SK-N-SH (cell line): ENCODE data around the gene PABPN1. TPM values are rescaled to one million over a fixed set of nuclear protein-coding genes. Genes with fewer than 3 reads are reported as not detected.

ENCODE experiments used
- CTCF ChIA-PET: fragments of 300-600, 350-600 bp; formaldehyde crosslinking; extraction: SDS; loops from one replicate; lab custom pipeline; 2021; lab: Yijun Ruan, JAX
- POLR2A ChIA-PET: fragments of 350-600 bp; sonication (Branson Sonifier 250); formaldehyde crosslinking; extraction: SDS; loops from one replicate; lab custom pipeline; 2020; ENCODE audit warnings: antibody characterized with exemption, inconsistent platforms; lab: Yijun Ruan, JAX
- DNase-seq: peaks from one replicate; pipeline ENCODE4 v3.0.0; 2012
- H2AFZ ChIP-seq: fragments of 200-600 bp; sonication (generic); 2 replicates; pipeline ENCODE4 v1.8.1; 2016; ENCODE audit warnings: antibody characterized with exemption, mild to moderate bottlenecking, low read depth
- H3F3A ChIP-seq: fragments of 200-600 bp; sonication (generic); replicated peaks from 2 replicates; pipeline ENCODE3; 2016; ENCODE audit warnings: antibody characterized with exemption, mild to moderate bottlenecking; ENCODE audit not compliant: insufficient read depth
- H3K27ac ChIP-seq, 2 experiments: fragments of 200-500 bp in 1 of 2; fragments of 200-600 bp in 1 of 2; sonication (Bioruptor generic) in 1 of 2; sonication (generic), shearing (Covaris generic) in 1 of 2; 2 replicates each; pipeline versions ENCODE4 v1.5.1 to v1.6.1; 2014 to 2016; ENCODE audit warnings: low read depth in 2 of 2, inconsistent platforms in 1 of 2, low read length in 1 of 2, mild to moderate bottlenecking in 1 of 2, mixed read lengths in 1 of 2
- H3K27me3 ChIP-seq: fragments of 200-600 bp; sonication (generic), shearing (Covaris generic); 2 replicates; pipeline ENCODE4 v1.6.1; 2016; ENCODE audit warnings: mixed run types; ENCODE audit not compliant: insufficient read depth
- H3K36me3 ChIP-seq, 2 experiments: fragments of 200-500 bp in 1 of 2; fragments of 200-600 bp in 1 of 2; sonication (Bioruptor generic) in 1 of 2; sonication (generic) in 1 of 2; replicated peaks in 1 of 2; 2 replicates each; pipeline versions ENCODE3 to v1.5.1; 2014 to 2016; ENCODE audit warnings: low read length in 1 of 2, mild to moderate bottlenecking in 1 of 2; ENCODE audit not compliant: insufficient read depth in 2 of 2, control insufficient read depth in 1 of 2
- H3K4me1 ChIP-seq, 2 experiments: fragments of 200-500 bp in 1 of 2; fragments of 200-600 bp in 1 of 2; sonication (Bioruptor generic) in 1 of 2; sonication (generic), shearing (Covaris generic) in 1 of 2; 2 replicates each; pipeline versions ENCODE4 v1.5.1 to v1.6.1; 2014 to 2016; ENCODE audit warnings: low read depth in 1 of 2, low read length in 1 of 2, mixed run types in 1 of 2; ENCODE audit not compliant: insufficient read depth in 2 of 2, control insufficient read depth in 1 of 2
- H3K4me2 ChIP-seq: fragments of 200-600 bp; sonication (generic), shearing (Covaris generic); 2 replicates; pipeline ENCODE4 v1.6.1; 2017; ENCODE audit warnings: mixed run types
- H3K4me3 ChIP-seq, 2 experiments: fragments of 200-500 bp in 1 of 2; fragments of 200-600 bp in 1 of 2; sonication (Bioruptor generic) in 1 of 2; sonication (generic), shearing (Covaris generic) in 1 of 2; 2 replicates each; pipeline versions ENCODE4 v1.5.1 to v1.8.1; 2014 to 2016; ENCODE audit warnings: low read depth in 2 of 2, inconsistent platforms in 1 of 2, low read length in 1 of 2, mild to moderate bottlenecking in 1 of 2, mixed read lengths in 1 of 2, moderate library complexity in 1 of 2
- H3K79me2 ChIP-seq: fragments of 200-600 bp; sonication (generic); 2 replicates; pipeline ENCODE4 v1.8.1; 2017; ENCODE audit warnings: mild to moderate bottlenecking; ENCODE audit not compliant: insufficient read depth
- H3K9ac ChIP-seq: fragments of 200-600 bp; sonication (generic); 2 replicates; pipeline ENCODE4 v1.6.1; 2017; ENCODE audit warnings: mixed run types
- H3K9me2 ChIP-seq: fragments of 200-600 bp; sonication (generic); 2 replicates; pipeline ENCODE4 v1.6.1; 2017; ENCODE audit warnings: mixed run types
- H3K9me3 ChIP-seq: fragments of 200-600 bp; sonication (generic); 2 replicates; pipeline ENCODE4 v1.6.1; 2017; ENCODE audit warnings: mixed run types, mild to moderate bottlenecking, moderate library complexity
- H4K20me1 ChIP-seq: fragments of 200-600 bp; sonication (generic); 2 replicates; pipeline ENCODE4 v1.6.1; 2017; ENCODE audit warnings: mild to moderate bottlenecking, mixed run types; ENCODE audit not compliant: insufficient read depth
- CHD2 ChIP-seq: fragments of 150-350 bp; IDR thresholded peaks from 2 replicates; pipeline ENCODE4 v1.6.1; 2018; ENCODE audit warnings: low read length; ENCODE audit not compliant: partially characterized antibody
- CTCF ChIP-seq: fragments of 200-600 bp; sonication (generic); IDR thresholded peaks from 2 replicates; pipeline ENCODE4 v1.6.1; 2017; ENCODE audit warnings: antibody characterized with exemption, mild to moderate bottlenecking, moderate library complexity
- ELF1 ChIP-seq: IDR thresholded peaks from 2 replicates; pipeline ENCODE4 v1.4.0; 2012
- FOSL2 ChIP-seq: IDR thresholded peaks from 2 replicates; pipeline ENCODE4 v1.4.0; 2012; ENCODE audit warnings: low read depth, mild to moderate bottlenecking, moderate library complexity, borderline replicate concordance
- FOXJ3 ChIP-seq: sonication (generic); formaldehyde crosslinking; IDR thresholded peaks from 2 replicates; pipeline ENCODE4 v1.5.1; 2020; ENCODE audit warnings: mild to moderate bottlenecking, missing genetic modification reagents
- GABPA ChIP-seq: IDR thresholded peaks from 2 replicates; pipeline ENCODE4 v1.4.0; 2012; ENCODE audit warnings: low read depth, mild to moderate bottlenecking
- GATA2 ChIP-seq: sonication (generic); formaldehyde crosslinking; IDR thresholded peaks from 2 replicates; pipeline ENCODE4 v1.5.0; 2020; ENCODE audit warnings: mild to moderate bottlenecking, missing genetic modification reagents
- JUND ChIP-seq: IDR thresholded peaks from 2 replicates; pipeline ENCODE4 v1.4.0; 2012
- MAX ChIP-seq: IDR thresholded peaks from 2 replicates; pipeline ENCODE4 v1.4.0; 2012; ENCODE audit warnings: low read depth
- MEF2A ChIP-seq: IDR thresholded peaks from 2 replicates; pipeline ENCODE4 v1.4.0; 2012; ENCODE audit warnings: low read depth, borderline replicate concordance
- MXI1 ChIP-seq: IDR thresholded peaks from 2 replicates; pipeline ENCODE4 v1.6.1; 2012; ENCODE audit warnings: mild to moderate bottlenecking, low read depth, low read length, improper control_type of control experiment
- POLR2AphosphoS5 ChIP-seq: IDR thresholded peaks from 2 replicates; pipeline ENCODE4 v1.6.1; 2012; ENCODE audit warnings: low read depth, low read length
- REST ChIP-seq: IDR thresholded peaks from 2 replicates; pipeline ENCODE4 v1.6.1; 2012; ENCODE audit warnings: mild to moderate bottlenecking, low read depth, low read length, moderate library complexity
- RFX5 ChIP-seq: IDR thresholded peaks from 2 replicates; pipeline ENCODE4 v1.6.1; 2012; ENCODE audit warnings: mild to moderate bottlenecking, improper control_type of control experiment, low read length
- SIN3A ChIP-seq: IDR thresholded peaks from 2 replicates; pipeline ENCODE4 v1.6.1; 2012; ENCODE audit warnings: low read depth, mild to moderate bottlenecking, low read length, moderate library complexity, borderline replicate concordance
- SMC3 ChIP-seq: IDR thresholded peaks from 2 replicates; pipeline ENCODE4 v1.6.1; 2012; ENCODE audit warnings: low read depth, low read length, improper control_type of control experiment
- TCF12 ChIP-seq: IDR thresholded peaks from 2 replicates; pipeline ENCODE4 v1.4.0; 2012
- TEAD4 ChIP-seq: IDR thresholded peaks from 2 replicates; pipeline ENCODE4 v1.4.0; 2012; ENCODE audit warnings: mild to moderate bottlenecking, borderline replicate concordance; ENCODE audit not compliant: insufficient read depth
- YY1 ChIP-seq: IDR thresholded peaks from 2 replicates; pipeline ENCODE4 v1.4.0; 2012; ENCODE audit warnings: low read depth, mild to moderate bottlenecking
- ZBTB33 ChIP-seq: IDR thresholded peaks from 2 replicates; pipeline ENCODE4 v1.4.0; 2012; ENCODE audit warnings: low read depth, borderline replicate concordance
- WGBS: methylation state at CpG from one replicate; pipeline ENCODE4 v1.1.6; 2017; ENCODE audit warnings: low lambda C conversion rate; 5-methylcytosine and 5-hydroxymethylcytosine counted together
- polyA plus RNA-seq, 3 experiments: library from polyadenylated mRNA; depleted of rRNA; stranded (reverse); fragments of >200 nt; gene quantifications; 2 replicates each; pipeline ENCODE4 v1.2.3, GENCODE V29; 2012

Gene PABPN1
- polyA plus RNA-seq, 1 of the 3 experiments (the other 2 are of a cell fraction), result 266 TPM

GRCh38 chr14:23346693-23347405 lies 25.6 kb downstream of the PABPN1 start:
- ChIA-PET POLR2A (interaction anchor here (1.5 to 2.7 kb wide), 3 partner anchors 19 to 24 kb away, joined by 3 to 8 read pairs (median 7); no protein-coding TSS in a partner anchor), CTCF (interaction anchor here (0.9 to 3.5 kb wide), 9 partner anchors 9 to 242 kb away, joined by 3 to 19 read pairs (median 7); partner anchors contain the start of gene PABPN1)
- Histone ChIP-seq H3K36me3 (peaks cover 0 to 2% of the 10 kb centered on the region in 2 experiments), H3K4me2 (no peak overlapping the region), H3K9me3 (no peaks in the 10 kb centered on the region), H3K4me1 (peaks cover 0 to 8% of the 10 kb centered on the region in 2 experiments; a peak in 1 of 4 replicates), H3K9ac (no peak overlapping the region), H2AFZ (no peak overlapping the region)
- 95% methylated on average over 6 of the region's 27 CpGs for WGBS
- no peak for TF ChIP-seq YY1
- TF ChIP-seq REST, result no peak
- no peak for TF ChIP-seq GATA2 (CRISPR knock-in tag)
- TF ChIP-seq SIN3A, result no peak
- TF ChIP-seq TCF12, result no peak
- no peak for TF ChIP-seq CHD2
- TF ChIP-seq CTCF, result no peak
- TF ChIP-seq MAX, result no peak
- TF ChIP-seq MEF2A, result no peak
- no peak for TF ChIP-seq RFX5
- no peak for TF ChIP-seq ELF1
- TF ChIP-seq SMC3, result no peak
- no peak for TF ChIP-seq FOSL2
- no peak for TF ChIP-seq MXI1
- TF ChIP-seq POLR2AphosphoS5, result no peak
- no peak for TF ChIP-seq TEAD4
- no peak for TF ChIP-seq FOXJ3 (CRISPR knock-in tag)
- TF ChIP-seq ZBTB33, result no peak
- TF ChIP-seq JUND, result no peak
- TF ChIP-seq GABPA, result no peak
- TF ChIP-seq, all 33 proteins: peak for 0
- no peaks in the 10 kb centered on the region for H4K20me1 ChIP-seq
- H3K9me2 ChIP-seq, result no peaks in the 10 kb centered on the region
- no peaks in the 10 kb centered on the region for H3K79me2 ChIP-seq
- H3K27ac ChIP-seq, result no peak overlapping the region; a peak in 1 of 4 replicates
- H3K27me3 ChIP-seq, result no peaks in the 10 kb centered on the region
- H3K4me3 ChIP-seq, result no peak overlapping the region
- H3F3A ChIP-seq, result no peaks in the 10 kb centered on the region
- DNase-seq, result no peak
